HG03280 (cell line): ENCODE data around the gene RNLS.

Source experiments
- ATAC-seq: cut with Tn5 transposase; IDR thresholded peaks from one replicate; pipeline ENCODE4 v1.9.1; 2021; ENCODE audit warnings: mild to moderate bottlenecking, moderate library complexity; ENCODE audit not compliant: unreplicated experiment

Gene RNLS

DNA sequence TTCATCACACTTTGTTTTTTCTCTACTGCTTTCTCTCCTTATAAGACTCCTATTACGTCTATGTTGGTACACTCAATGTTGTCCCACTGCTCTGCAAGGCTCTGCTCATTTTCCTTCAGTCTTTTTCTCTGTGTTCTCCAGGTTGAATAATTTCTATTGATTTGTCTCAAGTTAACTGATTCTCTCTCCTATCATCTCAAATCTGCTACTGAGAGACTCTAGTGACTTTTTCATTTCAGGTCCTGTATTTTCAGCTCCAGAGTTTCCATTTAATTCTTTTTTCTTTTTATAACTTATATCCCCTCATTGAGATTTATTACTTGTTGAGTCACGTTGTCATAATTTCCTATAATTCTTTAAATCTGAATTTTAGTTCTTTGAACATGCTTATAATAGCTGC lies 100.9 kb downstream of the RNLS start:
- ATAC-seq: no peak

DNA sequence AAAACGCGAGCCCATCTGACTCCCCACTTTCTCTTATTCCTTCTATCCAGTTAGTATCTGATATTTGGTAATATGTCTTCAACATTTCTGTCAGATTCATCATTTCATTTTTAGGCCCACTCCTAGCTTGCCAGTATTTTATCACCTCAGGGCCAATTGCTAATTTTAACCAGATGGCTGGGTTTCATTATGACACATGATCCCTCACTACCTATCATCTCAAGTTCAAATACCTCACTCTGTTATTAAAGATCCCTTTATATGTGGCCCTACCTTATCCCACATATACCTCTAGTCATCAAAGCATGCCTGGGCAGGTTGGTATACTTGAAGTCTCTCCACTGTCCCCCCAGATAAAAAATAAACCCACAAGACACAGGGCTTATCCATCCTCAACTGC lies 104.9 kb downstream of the RNLS start:
- no peak for ATAC-seq

- no peak for ATAC-seq
Observed at GRCh38 chr10:88477343-88478085, 105.6 kb downstream of the RNLS start.

DNA sequence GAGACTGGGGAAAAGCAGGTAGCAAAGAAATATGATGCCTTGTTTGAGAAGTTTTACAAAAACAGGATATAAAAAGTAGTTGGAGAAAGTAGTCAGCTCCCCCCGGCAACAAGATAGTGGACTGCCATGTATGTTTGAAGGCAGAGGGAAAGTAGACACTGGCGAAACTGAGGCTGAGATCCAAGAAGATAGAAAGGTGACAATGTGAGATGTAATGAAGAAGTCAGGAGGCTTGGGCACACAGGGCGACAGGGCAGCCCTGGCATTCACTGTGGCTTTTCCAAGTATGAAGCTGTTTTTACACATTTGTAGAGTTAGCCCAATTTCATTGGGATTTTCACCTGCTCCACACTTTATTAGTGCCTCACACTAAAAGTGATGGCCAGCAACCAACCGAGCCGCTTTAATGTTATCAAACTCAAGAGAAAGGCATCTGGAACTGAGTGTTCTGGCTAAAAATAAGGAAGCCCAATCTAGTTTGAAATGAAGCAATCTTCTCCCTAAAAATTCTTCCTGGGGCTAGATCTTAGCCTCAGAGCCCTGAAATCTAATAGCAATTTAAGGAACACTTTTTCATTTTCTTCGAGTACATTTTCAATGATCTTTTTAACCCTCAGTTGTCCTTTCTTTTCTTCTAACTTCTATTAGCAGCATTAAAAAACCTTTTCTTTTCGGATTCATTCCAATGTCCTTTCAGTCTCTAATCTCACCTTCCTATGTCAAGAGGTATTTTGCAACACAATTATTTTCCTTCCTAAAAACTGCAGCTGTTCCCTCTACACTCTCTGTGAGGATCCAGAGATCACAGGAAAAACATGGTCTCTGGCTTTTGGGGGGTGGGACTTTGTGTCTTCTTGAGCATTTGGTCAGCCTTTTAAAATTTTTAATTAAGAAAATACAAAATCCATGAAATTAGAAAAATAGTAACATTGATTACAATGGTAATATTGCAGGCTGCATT lies 108.0 kb downstream of the RNLS start:
- ATAC-seq: no peak

DNA sequence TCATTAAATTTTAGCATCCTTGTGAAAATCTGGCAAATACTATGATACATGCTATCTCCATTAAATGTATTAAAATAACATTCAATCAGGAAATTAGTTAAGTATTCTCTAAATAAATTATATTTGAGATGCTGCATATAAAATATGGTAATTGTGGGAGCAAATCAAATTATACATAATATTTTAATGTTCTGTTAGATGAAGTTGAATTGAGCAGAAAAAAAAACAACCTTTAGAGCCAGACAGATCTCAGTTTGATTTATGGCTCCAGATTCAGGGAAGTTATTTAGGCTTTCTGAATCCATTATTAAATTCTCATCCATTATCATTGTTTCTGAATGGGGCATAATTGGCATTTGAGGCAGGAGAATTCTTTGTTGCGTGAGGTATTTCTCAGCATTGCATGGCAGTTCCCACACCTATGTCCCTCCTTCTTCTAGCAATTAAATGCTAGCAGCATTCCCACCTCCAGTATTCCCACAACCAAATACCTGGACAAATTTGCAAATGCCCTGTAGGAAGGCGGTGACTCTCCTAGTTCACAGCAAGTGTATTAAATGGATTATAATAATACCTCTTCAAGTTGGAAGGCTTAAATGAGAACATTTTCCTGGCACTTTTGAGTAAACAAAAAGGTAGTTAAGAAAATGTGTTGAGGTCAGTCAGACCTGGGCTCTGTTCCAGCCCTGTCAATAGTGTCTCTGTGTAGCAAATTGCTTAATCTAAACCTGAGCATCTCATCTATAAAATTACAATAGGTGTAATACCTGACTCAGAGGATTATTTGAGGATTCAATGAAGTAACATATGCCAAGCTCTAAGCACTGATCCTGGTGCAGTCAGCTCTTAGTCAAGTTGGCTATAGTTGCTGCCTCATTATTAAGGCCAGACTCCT lies 108.9 kb downstream of the RNLS start:
- ATAC-seq: no peak

- no peak for ATAC-seq
Observed at GRCh38 chr10:88472540-88472939, 110.6 kb downstream of the RNLS start.

DNA sequence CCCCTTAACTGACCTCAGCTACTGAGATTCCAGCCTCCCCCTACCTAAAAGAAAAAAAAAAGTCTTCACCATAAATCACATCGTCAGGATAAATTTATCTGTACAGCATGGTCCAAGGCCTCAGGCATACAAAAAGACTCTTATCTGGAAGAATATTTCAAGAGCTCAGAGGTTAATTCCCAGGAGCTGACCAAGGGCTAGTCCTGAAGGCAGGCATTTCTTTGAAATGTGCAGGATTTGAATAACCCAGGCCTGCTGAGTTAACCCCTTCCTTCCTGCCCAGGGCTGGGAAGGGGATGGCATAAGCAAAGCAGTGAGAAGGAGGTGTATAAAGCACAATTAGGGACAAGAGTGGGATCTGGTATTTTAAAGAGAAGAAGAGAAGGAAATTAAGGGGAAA lies 111.2 kb downstream of the RNLS start:
- no peak for ATAC-seq

DNA sequence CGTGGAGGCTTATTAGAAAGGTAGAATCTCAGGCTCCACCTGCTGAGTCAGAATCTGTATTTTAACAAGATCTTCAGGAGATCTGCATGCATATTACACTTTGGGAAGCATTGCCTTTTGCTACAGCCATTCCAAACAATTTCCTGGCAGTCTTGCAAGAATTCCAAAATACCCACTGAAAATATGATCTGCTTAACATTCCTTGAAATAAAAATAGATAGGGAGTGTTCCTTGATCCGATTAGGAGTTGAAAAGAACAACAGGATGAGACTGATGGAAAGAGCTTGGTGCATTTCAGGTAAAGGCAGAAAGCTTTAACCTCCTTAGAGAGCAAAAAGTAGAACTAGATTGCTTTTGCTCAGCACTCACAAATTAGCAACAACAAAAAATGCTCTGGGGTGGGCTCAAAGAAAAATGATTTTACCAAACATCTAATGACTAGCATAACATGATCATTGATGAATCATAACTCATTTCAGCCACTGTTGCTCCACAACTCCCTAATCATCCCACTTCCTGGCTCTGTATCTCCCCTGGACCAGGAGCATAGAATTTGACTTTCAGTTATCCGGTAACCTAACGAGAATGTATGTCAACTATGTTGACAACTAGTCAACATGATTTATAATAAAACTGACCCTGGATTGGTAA lies 115.2 kb downstream of the RNLS start:
- no peak for ATAC-seq

DNA sequence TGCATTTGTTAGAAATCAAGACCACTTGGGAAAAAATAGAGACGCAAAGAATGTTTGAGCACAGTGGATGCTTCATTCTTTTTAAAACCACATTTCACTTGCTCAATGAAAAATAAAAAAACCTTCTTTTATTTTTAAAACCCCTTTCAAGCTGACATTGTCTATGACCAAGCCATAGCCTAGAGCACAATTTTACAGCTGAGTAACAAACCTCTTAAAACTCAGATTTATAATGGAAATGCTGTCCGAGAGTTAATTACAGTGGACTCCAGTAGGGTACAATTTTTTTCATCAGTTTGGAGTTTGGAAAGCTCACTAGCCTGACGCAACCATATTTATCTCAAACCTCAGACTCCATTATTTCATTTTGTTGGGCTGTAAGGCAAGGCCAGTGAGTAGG lies 116.3 kb downstream of the RNLS start:
- ATAC-seq: no peak

DNA sequence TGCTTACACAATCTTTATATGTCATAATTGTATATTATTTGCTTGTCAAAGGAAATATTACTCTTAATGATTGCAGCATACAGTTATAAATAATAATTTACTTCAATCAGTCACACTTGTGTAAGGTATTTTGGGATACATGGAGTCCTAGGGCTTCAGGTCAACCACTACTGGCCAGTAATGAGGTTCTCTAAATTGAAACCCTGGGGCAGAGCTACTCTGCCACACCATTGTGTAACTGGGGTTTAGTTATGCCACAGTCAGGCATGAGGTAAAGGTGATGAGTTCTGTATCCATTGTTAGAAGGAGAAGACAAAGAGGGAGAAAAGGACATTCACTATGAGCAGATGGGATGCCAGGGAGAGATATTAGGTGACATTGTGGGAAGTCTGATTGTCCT lies 117.4 kb downstream of the RNLS start:
- no peak for ATAC-seq

- ATAC-seq: no peak
Observed at GRCh38 chr10:88463811-88464210, 119.3 kb downstream of the RNLS start.

GRCh38 chr10:88461426-88461825 lies 121.7 kb downstream of the RNLS start:
- no peak for ATAC-seq

DNA sequence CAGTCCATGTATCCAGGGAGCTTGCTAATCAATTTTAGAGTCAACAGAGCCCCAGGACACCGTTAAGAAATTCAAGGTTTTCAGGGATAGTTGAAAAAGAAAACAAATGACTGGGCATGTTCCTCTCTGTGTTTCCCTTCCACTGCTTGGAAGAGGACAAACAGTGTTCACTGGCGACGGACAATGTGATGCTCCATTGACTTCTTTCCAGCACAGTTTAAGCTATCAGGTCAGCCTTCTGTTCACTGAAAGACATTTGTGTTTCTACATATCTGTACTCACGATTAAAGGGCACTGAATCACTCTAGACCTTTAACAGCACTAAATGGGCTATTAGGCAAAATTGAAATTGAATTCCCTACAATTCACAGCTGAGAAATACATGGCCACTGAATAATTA lies 123.6 kb downstream of the RNLS start:
- no peak for ATAC-seq

DNA sequence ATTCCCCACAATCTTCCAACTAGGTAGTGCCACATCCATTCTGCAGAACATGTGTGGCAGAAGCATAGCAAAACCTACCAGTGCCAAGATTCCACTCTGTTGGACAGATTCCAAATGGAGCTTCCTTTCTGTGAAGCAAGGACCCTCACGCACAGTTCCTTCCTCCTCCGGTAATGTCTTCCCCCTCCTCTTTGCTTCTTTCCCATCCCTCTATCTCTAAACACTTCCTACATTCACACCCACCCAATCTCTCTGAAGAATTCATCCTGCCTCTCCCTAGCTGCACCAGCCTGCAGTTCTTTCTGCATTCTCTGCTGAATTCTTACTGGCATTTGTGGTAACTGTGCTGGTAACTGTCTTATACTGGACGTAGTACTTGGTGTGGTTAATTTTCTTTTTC lies 124.9 kb downstream of the RNLS start:
- no peak for ATAC-seq

- ATAC-seq: no peak
Observed at GRCh38 chr10:88457660-88458059, 125.5 kb downstream of the RNLS start.

DNA sequence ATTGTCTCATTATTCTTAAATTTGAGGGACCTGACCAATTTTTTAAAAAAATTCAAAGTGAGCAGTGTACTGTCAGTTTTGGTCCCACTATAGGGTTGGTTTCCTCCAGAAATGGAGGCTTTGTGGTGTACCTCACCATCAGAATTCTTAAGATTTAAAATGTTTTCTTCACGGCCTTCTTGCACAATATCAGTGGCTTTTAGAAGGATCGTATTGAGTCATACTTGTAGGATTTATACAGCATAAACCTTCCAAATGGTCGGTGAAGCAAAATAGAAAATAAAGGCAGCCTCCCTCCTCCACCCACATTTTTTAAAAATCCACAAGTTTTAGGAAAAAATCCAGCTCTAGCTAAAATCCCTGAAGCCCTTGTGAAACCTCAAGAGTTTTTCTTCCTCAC lies 126.4 kb downstream of the RNLS start:
- ATAC-seq: no peak

DNA sequence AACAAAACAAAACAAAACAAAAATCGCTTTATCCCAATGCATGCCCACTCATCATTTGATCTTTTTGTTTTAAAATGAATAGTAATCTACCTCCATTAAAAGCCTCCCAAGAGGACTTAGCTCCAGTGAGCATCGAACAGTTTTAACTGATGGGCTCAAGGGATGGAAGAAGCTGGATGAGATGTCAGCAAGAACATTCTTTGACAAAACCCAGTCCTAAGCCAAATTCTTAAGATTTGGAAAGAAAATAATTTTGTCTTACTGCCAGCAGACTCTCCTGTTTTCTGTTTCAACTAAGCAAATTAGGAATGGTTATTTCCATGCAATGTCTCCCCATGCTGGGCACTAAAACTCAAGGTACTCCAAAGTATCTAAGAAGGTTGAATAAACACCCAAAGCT lies 127.3 kb downstream of the RNLS start:
- no peak for ATAC-seq

DNA sequence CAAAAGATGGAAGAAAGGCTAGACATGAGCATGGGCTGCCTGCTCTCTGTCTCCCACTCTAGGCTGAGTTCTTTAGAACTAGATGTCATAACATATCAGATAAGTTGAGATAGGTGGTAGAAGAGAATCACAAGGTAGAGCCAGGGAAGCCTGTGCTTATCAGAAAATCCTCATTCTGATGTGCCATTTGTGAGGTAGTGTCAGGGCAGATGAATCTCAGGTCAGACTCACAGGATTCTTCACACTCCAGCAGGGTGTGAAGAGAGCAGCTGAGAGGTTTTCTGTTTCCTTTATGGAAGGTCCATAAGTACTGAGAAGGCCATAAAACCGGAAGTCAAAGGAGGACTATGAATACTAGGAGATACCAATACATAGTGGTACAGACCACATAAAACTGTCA lies 132.9 kb downstream of the RNLS start:
- no peak for ATAC-seq

DNA sequence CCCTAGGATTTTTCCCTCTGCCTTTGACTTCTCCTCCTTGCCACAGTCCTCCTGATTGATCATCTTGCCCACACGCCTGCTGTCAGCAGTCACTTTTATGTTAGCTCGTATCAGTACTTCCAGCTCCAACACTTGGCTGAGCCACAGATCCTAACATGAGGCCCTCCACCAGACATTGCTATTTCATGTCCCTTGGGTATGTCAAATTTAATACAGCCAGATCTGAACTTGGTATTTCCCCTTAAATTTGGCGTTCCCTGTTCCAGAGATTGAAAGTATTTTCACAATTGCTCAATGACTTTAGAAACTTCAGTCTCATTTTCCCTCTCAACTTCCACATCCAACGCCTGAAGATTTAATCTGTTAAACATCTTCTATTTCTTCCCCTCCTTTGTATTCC lies 140.4 kb downstream of the RNLS start:
- no peak for ATAC-seq

DNA sequence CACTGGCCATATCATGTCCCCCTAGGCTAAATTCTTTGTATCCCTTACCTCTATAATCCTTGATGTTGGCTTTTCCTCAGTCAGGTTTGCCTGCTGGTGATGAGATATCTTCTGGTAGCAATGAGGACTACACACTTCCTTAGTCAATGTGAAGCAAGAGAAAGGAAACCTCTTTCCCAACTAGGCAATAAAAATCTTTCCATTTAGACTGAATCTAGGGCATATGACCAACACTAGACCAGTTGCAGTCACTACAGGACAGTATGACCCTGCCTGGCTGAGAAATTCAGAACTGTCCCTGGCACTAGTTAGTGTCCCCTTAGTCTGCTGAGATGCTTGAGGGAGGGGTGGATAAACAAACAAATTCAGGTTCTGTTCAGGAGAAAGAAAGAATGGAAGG lies 142.6 kb downstream of the RNLS start:
- ATAC-seq: no peak

DNA sequence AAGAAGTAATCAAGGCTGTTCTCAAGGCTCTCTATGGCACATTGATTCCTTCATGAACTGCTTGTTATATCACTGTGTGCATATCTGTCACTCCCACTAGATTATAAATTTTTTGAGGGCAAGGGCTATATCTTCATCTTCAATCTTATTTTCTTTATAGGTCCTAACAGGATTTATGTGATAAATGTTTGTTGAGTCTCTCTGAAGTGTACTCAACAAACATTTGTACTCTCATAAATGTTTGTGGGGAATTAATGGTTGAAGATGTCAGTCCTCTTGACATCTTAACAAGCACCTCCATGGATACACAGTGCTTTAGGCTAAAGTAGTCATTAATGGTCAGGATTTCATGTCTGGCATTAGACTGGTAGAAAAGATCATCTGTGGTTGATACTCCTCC lies 143.2 kb downstream of the RNLS start:
- ATAC-seq: no peak
